Medulla oblongata (tissue), 1 donor: ENCODE measurements around the gene TMEM11.

Experiments
- DNase-seq: peaks from one replicate; pipeline ENCODE4 v3.0.0-alpha.2; 2015; ENCODE audit errors: extremely low spot score

Gene TMEM11

GRCh38 chr17:21184570-21184969 lies 29.4 kb downstream of the TMEM11 start:
- DNase-seq, result no peak

DNA sequence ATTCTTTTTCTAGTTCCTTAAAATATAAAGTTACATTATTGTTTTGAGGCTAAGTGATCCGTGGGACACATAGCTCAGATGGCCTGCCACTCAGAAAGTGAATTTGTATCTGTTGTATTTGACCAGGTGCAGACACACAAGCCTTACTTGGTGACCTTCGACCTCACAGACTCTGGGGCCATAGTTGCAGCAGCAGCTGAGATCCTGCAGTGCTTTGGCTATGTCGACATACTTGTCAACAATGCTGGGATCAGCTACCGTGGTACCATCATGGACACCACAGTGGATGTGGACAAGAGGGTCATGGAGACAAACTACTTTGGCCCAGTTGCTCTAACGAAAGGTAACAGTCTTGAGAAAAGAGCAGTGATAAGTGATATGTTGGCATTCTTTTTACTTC lies 30.5 kb downstream of the TMEM11 start:
- DNase-seq, result no peak

- no peak for DNase-seq
Measured at GRCh38 chr17:21177854-21178600, 35.9 kb downstream of the TMEM11 start.

- no peak for DNase-seq
Measured at GRCh38 chr17:21177401-21177800, 36.6 kb downstream of the TMEM11 start.

DNA sequence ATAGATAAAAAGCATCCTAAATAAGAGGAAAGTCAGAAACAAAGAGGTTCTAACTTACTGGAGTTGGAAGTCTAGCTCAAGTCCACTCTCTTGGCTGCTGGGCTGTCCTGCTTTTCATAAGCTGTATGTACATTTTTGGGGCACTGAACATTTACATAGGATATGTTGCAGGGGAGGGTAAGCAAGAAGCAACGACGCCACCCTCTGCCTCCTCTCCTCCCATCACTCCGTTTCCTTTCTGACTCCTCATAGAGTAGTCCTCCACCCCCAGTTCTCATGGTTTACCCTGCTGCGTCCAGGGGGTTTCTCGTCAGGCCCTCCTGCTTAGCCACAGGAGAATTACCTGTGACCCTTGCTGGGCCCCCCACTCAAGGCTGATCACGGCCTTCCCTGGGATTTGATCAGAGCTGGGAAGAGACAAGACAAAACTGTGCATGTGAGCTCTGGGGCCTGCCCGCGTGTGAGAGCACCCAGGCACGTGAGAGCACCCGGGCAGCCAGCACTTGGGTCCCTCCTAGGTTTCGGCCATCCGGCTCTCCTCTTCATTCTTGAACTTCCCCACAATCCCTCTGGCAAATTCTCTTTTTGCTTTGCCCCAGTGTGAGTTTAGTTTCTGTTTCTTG lies 37.1 kb downstream of the TMEM11 start:
- no peak for DNase-seq

DNA sequence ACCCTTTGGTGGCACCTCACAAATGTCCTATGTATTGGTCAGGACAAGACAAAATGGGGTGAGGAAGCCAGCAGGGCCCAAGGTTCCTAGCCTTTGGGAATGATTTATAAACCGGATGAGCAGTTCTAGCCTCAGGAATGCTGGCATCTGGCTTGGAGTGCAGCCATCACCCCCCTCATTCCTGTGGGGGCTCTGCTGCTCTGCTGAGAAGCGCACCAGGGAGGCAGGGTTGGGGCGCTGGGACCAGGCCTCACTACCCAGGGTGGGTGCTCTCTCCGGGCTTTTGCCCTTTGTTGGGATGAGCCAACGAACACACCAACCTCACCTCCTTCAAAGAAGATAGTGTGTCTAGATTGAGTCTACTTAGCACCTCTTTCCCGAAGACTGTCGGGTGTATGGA lies 39.2 kb downstream of the TMEM11 start:
- no peak for DNase-seq

- no peak for DNase-seq
Measured at GRCh38 chr17:21174186-21174585, 39.8 kb downstream of the TMEM11 start.

DNA sequence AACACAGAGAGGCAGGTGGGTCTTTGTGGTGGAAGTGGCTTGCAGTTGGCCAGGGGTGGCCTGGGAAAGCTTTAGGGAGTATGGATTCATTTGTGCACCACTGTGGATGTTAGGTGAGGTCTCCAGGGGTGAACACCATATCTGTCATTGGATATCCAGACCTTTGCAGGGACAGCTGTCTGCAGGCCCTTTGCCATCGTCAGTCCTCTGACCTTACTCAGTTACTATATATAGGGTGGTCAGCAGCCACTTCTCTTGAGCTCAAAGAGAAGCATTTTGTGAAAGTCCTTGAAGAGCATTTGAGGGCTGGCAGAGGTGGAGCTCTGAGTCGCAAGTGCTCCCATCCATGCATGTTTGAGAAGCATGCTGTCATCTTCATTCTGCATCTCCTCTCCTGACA lies 40.4 kb downstream of the TMEM11 start:
- no peak for DNase-seq

DNA sequence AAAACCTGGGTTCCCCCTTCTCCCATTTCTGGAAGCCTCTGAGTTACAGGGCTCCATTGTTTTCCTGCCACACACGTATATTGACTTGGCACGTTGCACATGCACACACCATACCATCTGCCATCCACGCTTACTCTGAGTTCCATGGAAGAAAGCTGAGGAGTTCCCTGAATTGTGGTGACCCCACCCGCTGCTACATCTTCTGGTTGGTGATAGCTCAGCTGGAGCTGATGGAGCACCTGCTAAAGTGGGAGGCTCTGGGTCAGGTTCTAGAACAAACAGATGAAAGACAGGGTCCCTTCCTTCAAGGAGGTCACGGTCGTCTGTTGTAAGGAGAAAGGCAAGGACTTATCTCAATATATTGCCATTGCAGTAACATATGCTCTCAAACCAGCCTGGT lies 41.1 kb downstream of the TMEM11 start:
- no peak for DNase-seq

DNA sequence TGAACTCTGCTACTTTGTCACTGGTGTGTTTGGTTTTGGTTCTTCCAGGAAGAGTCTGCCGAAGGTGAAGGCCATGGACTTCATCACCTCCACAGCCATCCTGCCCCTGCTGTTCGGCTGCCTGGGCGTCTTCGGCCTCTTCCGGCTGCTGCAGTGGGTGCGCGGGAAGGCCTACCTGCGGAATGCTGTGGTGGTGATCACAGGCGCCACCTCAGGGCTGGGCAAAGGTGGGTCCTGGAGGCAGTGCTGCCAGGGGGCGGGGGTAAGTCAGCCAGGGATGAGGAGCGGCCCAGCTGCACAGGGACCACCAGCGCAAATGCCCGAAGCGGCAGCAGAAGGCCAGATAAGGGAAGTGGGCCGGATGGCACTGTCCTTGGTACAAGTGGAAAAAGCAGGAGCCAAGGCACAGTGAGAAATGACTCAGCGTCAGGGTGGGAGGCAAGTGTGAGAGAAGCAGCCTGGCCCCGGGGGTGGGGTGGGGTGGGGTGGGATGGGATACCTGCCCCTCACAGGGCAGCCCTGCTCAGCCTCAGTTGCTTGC lies 41.9 kb downstream of the TMEM11 start:
- no peak for DNase-seq

- DNase-seq, result no peak
Measured at GRCh38 chr17:21171309-21171922, 42.5 kb downstream of the TMEM11 start.

DNA sequence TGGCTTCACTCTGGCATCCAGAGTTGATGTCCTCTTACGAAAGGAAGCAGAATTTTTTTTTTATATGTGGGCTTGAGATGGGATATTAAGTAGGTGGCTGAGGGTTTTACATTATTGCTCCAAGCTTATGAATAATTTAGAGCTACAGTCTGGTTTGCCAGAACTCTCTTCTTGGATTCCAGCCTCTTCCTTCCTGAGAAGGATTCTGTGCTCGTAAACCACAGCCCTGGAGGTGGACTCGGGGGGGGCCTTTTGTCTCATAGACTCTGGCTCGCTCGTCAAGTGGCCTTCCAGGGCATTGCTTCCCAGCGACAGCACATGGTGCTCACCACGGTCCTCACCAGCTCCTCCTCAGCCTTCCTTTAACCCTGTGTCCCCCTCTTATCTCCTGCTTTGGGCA lies 43.2 kb downstream of the TMEM11 start:
- peak; percentile 38 for DNase-seq

- DNase-seq, result no peak
Measured at GRCh38 chr17:21169496-21169895, 44.5 kb downstream of the TMEM11 start.

- DNase-seq, result no peak
Measured at GRCh38 chr17:21168555-21168865, 45.5 kb downstream of the TMEM11 start.

- peak; percentile 29 for DNase-seq
Measured at GRCh38 chr17:21167303-21167702, 46.7 kb downstream of the TMEM11 start.

GRCh38 chr17:21166595-21167210 lies 47.3 kb downstream of the TMEM11 start:
- DNase-seq, result peak; percentile 39

- peak; percentile 23 for DNase-seq
Measured at GRCh38 chr17:21165922-21166594, 47.9 kb downstream of the TMEM11 start.

GRCh38 chr17:21164620-21165019 lies 49.3 kb downstream of the TMEM11 start:
- no peak for DNase-seq

DNA sequence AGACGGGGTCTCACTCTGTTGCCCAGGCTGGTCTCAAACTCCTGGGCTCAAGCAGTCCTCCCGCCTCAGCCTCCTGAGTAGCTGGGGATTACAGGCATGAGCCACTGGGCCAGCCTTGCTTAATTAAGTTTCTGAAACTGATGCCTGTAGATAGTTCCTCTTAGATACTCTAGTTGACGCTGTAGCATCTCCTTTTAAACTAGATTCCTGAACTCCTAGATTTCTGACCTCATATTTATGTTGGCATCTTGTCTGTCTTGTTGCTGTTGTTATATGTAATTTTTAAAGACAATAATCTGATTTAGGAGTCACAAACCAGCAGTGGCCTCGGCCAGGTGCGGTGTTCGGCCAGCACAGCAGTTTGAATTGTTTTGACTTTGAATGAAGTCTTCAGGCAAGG lies 49.7 kb downstream of the TMEM11 start:
- DNase-seq, result no peak

- no peak for DNase-seq
Measured at GRCh38 chr17:21163101-21163500, 50.9 kb downstream of the TMEM11 start.

DNA sequence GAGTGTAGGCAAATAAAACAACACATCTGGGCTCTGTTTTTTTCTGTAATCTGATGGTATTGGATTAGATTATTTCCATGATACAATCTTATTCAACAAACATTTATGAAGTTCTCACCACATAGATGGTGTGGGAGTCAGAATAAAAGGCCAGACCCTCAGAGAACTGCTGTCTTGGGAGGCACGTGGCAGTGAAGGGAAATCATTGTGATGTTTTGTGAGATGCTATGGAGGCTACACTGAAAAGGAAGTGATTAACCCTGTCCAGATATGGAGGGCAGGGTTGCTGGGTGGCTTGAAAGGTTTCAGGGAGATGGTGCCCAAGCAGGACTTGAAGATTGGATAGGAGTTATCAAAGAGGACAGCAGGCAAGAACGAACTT lies 51.6 kb downstream of the TMEM11 start:
- no peak for DNase-seq
